HFF-Myc (cell line): ENCODE measurements around the gene ACVRL1.

Experiments
- DNase-seq: peaks from one replicate; pipeline ENCODE4 v3.0.0-alpha.2; 2011; ENCODE audit warnings: low read depth; ENCODE audit errors: extremely low read depth
- H3K4me3 ChIP-seq: replicated peaks from 2 replicates; pipeline ENCODE4 v1.5.1; 2011; ENCODE audit warnings: low read depth, mild to moderate bottlenecking, control low read depth, low read length
- TF ChIP-seq, protein P1 (sequence below): IDR thresholded peaks from 2 replicates; pipeline ENCODE4 v1.5.1; 2012; ENCODE audit warnings: mild to moderate bottlenecking, low read depth, low read length, control low read depth; ENCODE audit errors: missing control alignments

The ACVRL1 gene

DNA sequence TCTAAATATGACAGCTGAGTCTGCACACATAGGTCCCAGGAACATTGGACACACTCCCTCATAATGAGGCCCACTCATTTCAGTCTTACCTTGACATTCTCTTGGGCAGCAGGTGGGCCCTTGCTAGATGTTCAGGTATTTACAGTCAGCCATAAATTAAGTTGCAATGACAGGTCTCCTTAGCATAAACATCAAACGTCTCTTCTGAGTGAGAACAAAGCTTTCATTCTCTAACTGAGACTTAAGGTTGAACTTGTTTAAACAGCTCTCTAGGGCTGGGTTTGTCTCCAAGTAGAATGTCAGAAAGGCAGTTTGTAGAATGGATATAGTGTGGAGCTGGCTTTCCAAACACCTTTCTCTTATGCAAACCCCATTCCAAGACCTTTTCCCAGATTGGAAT, 54.5 kb downstream of the ACVRL1 start:
- TF ChIP-seq, protein P1, sequence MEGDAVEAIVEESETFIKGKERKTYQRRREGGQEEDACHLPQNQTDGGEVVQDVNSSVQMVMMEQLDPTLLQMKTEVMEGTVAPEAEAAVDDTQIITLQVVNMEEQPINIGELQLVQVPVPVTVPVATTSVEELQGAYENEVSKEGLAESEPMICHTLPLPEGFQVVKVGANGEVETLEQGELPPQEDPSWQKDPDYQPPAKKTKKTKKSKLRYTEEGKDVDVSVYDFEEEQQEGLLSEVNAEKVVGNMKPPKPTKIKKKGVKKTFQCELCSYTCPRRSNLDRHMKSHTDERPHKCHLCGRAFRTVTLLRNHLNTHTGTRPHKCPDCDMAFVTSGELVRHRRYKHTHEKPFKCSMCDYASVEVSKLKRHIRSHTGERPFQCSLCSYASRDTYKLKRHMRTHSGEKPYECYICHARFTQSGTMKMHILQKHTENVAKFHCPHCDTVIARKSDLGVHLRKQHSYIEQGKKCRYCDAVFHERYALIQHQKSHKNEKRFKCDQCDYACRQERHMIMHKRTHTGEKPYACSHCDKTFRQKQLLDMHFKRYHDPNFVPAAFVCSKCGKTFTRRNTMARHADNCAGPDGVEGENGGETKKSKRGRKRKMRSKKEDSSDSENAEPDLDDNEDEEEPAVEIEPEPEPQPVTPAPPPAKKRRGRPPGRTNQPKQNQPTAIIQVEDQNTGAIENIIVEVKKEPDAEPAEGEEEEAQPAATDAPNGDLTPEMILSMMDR, result no peak
- no peak for DNase-seq

DNA sequence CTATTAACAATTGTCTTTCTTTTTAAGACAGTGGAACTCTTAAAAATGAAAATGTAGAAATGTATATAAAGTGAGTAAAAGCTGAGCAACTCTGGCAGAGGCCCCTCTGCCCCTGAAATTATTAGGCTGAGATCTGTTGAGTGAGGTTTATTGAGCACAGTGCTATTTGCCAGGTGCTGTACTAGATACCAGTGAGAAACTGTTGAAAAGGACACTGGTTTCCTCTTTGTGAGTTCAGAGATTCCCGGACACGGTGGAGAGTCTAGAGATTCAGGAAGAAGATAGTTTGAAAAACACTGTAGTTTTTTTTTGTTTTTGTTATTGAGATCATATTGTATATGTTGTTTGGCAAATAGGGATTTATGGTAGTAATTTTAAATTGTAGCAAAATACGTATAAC, 55.4 kb downstream of the ACVRL1 start:
- TF ChIP-seq, protein P1, result no peak
- no peak for DNase-seq

More for the DNA sequence above, 54.5 kb downstream of the ACVRL1 start:
- no peak overlapping the region for H3K4me3 ChIP-seq

DNA sequence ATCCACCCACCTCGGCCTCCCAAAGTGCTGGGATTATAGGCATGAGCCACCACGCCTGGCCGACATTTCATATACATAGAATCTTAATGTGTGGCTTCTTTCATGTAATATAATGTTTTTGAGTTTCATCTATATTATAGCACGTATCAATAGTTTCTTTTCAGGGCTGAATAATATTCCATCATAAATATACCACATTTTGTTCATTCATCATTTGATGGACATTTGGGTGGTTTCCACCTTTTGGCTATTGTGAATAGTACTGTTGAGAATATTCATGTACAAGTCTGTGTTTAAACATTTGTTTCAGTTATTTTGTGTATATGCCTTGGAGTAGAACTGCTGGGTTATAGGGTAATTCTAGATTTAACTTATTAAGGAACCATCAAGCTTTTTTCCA, 56.2 kb downstream of the ACVRL1 start:
- DNase-seq, result no peak
- TF ChIP-seq, protein P1, result no peak
- no peak overlapping the region for H3K4me3 ChIP-seq

More for the DNA sequence above, 55.4 kb downstream of the ACVRL1 start:
- no peak overlapping the region for H3K4me3 ChIP-seq

DNA sequence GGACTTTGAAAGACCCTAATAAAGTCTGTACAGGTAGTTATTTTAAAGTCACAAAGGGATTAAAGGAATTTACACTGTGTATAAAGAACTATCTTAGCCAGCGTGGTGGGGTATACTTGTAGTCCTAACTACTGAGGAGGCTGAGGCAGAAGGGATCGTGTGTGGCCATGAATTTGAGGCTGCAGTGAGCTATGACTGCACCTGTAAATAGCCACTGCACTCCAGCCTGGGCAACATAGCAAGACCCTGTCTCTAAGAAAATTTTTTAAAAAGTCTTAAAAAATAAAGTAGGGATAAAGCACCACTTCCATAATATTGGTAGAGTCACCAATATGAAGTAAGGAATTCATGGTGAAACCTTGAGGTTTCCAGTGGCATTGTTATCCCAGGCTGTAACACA, 62.3 kb downstream of the ACVRL1 start:
- no peak for DNase-seq
- TF ChIP-seq, protein P1, result no peak
- no peak overlapping the region for H3K4me3 ChIP-seq

DNA sequence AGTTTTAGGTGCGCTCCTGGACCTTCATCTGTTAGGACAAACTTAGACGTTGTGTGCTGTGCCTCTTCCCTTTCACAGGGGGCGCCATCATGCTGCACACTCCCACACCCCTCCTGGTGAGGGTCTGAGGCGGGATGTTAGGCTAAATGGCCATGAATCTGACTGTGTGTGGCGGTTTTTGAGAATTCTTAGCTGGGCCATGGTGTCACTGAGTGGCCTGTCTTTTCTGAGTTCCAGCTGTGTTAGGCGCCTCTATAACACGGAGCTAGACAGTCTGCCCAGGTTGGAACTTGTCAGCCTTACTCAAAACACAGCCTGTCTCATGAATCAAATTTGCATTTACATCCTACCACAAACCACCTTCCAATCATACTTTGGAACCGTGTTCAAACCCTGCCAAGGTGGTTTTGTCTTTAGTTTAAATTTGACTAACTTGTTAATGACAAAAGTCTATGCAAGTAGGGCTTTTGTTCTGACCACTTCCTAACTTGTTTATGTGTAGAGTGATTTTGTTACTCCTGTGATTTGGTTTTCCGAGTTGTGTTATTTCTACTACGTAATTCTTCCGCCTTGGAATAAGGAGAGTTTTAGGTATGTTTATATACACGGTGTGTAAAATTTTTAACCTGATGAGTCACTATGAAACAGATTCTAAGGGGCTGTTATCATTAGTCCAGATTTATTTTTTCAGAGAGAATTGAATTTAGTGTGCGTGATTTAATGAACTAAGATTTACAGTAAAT, 63.8 kb downstream of the ACVRL1 start:
- no peak overlapping the region for H3K4me3 ChIP-seq
- no peak for DNase-seq
- TF ChIP-seq, protein P1, result peak; percentile 73

DNA sequence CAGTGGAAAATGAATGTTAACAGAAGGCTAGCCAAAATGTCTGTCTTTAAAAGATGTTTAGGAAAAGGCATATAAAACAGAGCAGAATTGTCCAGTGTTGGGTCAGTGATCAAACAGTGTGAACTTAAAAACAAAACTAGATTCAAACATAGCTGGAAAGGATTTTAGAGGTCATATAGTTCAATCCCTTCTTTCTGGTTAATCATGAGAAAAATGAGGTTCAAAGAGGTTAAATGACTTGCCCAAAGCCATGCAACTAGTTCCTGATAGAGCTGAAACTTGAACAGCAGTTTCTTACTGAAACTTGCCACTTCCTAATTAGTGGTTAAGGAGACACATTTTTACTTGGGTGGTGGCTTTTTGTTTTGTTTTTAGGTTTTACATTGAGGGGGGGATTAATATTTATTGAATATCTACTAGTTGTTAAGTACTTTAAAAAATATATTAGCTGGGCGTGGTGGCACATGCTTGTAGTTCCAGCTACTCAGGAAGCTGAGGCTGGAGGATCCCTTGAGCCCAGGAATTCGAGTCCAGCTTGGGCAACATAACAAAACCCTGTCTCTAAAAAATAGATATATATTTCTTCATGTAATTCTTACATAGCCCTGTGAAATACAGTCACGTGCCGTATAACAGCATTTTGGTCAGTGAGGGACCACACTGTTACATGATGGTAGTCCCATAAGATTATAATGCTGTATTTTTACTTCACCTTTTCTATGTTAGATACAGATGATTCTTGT, 64.5 kb downstream of the ACVRL1 start:
- no peak for DNase-seq
- TF ChIP-seq, protein P1, result no peak
- no peak overlapping the region for H3K4me3 ChIP-seq
